Middle frontal gyrus (tissue), 1 donor: ENCODE measurements around the gene TUB.

Experiments
- DNase-seq: peaks from one replicate; pipeline ENCODE4 v3.0.0-alpha.2; 2015; ENCODE audit warnings: low spot score; ENCODE audit errors: extremely low spot score

TUB gene

GRCh38 chr11:8067929-8068575 lies 13.0 kb upstream of the TUB start:
- no peak for DNase-seq

- no peak for DNase-seq
Measured at GRCh38 chr11:8068605-8069221, 12.3 kb upstream of the TUB start.

GRCh38 chr11:8069771-8070170 lies 11.2 kb upstream of the TUB start:
- DNase-seq, result no peak

DNA sequence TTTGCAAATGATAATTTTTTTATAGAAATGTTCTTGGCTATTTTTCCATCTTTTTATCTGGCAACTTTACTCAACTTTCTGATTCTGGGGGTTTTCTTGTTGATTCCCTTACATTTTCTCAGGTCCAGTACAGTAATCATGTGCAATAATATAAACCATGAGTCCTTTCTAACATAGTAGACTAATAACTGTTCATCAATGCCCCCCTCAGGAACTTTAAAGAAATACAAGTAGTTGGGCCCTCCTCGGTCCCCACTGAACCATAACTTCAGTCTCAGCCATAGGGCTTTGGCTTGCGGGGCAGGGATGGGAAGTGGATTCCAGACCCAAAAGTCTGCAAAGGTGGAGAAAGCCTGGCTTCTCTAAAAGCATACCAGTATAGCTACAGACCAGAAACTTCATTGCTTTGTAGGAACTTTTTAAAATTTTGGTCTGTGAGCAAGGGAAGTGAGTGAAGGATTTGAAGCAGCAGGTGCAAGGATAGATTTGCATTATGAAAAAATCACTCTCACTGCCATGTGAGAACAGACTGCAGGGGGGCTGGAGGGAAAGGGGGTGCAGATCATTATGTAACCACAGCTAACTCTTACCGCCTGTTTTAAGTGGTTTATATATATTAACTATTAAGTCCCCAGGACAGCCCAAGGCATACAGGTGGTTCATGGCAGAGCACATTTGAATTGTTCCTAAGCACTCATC lies 10.4 kb upstream of the TUB start:
- no peak for DNase-seq

GRCh38 chr11:8071616-8072581 lies 9.1 kb upstream of the TUB start:
- DNase-seq, result no peak

DNA sequence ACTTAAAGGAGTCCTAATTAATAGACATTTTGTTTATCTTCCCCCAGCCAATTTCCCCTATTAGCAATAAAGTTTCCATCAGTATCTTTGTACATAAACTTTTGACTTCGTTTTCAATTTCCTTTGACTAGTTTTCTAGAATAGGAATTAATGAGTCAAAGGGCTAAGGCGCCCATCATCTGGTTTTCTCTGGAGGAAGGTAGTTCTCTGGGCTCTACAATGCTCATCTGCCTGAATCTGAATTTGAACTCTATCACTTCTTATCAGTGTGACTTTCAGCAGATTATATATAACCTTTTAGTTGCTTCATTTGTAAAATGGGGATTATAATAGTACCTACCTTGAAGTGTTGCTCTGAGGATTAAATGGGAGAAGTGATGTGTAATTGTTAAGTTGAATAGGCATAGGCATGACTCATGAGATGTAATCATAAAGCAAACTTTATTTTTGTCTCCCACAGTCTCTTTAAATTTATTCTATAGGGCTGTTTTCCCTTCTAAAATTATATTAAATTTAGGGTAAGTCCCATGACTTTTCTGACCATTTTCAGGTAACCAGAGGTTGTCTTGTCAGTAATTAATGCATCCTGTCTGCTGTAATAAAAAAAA lies 5.8 kb upstream of the TUB start:
- DNase-seq, result no peak

DNA sequence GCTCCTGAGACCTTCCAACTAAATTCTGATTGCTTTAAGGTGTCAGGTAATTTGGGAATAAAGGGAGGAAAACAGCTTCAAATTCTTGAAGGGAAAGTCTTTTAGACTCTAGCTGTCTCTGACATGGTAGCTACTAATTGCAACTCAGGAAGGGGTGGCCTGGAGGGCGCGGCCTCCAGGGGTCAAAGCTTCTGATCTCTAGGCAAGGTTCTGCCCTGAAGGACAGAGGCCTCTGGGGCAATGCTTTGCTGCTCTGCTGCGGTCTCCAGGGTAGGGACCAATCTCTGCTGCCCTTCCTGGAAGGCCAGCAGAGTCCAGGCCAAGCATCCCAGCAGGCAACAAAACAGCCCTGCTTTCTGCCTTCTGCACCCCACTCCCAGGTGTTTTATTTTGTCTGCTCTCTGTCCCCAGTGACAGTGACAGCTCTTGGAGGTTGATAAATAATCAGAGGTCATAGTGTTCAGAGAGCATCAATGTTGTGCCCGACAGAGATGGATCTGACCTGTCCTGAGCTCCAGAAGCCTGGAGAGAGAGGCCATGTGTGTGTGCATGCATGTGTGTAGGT lies 1.8 kb upstream of the TUB start:
- DNase-seq, result no peak

DNA sequence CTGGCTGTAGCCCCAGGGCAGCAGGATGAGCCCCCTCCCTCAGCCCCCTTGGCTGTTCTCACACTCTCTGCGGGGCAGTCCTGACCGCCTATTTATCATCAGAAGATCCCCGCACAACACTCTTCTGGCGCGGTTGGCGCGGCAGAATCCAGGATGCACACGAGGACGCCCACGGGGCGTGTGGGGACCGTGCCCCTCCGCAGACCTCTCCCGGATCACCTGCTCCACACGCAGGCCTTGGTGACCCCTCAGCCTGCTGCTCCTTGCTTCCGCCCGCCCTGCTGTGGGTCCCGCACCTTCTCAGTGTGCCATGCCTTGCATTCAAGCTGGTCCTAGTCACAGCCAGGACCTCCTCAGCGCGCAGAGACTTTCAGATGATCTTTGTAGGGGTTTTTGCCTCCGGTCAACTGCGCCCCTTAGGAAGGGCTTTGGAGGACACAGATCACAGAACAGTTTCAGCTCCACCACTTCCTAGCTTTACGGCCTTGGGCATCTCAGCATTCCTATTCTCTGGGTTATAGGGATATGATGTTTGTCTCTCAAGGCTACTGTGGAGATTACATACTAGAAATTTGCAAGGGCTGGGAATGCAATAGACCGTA lies 841 bp upstream of the TUB start:
- no peak for DNase-seq

DNA sequence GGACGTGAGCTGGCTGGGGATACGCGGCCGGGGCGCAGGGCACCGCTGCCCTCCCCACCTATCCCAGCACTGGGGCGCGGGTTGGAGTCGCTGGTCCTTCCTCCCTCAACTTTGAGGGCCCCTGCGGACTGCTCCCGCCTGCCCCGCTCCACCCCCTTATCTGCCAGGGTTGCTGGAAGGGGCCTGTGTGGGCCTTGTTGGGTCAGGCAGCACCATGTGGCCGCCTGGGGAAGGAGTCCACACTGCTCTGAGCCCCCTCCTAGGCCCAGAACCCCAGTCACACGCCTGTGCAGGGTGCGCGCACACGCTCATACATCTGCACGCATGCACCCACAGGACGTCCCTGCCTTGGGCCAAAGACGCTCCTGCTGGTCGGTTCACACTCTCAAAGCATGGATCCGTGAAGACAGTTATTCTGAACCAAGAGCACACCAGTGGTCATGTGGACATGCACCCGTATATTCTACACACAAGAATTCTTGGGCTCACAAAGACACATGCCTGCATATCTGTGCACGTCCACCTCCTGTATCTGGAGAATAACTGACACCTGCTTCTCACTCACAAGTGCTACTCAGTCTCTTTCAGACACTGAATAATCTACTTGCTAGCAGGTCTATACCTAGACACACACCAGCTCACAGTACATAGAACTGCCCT lies 710 bp downstream of the TUB start:
- no peak for DNase-seq

GRCh38 chr11:8082391-8083087 lies 1.5 kb downstream of the TUB start:
- no peak for DNase-seq

DNA sequence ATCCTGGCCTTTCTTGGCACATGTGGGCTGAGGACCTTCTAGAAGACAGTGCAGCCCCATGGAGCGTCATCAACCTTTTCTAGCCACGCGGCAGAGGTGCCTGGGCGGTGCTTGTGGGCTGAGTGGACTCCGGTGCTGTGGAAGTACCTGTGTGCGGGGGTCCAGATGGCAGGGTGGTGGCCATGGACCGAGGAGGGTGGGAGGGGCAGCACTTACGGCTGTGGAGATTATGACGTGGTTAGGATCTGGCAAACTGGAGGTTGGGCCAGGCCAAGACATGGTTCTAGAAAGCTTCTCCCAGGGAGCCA lies 2.0 kb downstream of the TUB start:
- DNase-seq, result no peak

DNA sequence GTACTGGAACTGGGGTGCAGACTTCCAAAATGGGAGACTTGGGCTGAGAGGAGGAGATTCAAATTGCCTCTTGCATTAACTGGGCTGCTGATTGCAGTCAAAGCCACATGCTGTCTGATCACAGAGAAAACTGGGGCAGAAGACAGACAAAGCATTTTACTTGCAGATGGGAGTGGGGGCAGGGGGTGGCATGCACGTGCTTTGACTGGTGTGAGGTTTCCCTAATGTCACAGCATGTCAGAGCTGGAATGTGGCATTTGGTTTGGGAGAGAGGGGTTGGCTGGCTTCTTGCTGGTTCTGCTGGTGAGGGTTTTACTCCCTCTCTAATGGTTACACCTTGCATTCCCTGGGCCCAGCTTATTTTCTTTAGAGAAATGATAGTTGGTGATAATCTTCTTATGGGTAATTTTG lies 2.9 kb downstream of the TUB start:
- DNase-seq, result no peak

GRCh38 chr11:8084352-8084751 lies 3.3 kb downstream of the TUB start:
- no peak for DNase-seq

GRCh38 chr11:8085011-8085645 lies 4.1 kb downstream of the TUB start:
- DNase-seq, result no peak

- DNase-seq, result no peak
Measured at GRCh38 chr11:8086001-8086479, 5.0 kb downstream of the TUB start.

DNA sequence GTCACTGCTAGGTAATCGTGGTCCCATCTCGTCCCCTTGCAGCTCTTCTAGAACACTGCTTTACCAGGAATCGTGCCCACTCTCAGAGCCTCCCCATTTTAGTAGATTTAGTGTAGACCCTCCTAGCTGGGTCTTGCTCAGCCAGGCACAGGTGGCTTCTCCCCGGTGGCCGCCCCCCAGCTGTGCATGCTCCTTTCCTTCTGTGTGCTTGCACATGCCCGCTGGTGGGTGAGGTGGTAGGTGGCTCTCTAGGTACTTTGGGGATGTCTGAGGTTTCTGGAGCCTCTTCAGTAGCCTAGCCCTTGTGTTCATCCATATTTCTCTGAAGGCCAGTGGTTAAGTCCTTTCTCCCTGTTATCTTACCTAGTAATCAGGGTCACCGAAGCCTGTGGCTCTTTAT lies 5.6 kb downstream of the TUB start:
- no peak for DNase-seq

DNA sequence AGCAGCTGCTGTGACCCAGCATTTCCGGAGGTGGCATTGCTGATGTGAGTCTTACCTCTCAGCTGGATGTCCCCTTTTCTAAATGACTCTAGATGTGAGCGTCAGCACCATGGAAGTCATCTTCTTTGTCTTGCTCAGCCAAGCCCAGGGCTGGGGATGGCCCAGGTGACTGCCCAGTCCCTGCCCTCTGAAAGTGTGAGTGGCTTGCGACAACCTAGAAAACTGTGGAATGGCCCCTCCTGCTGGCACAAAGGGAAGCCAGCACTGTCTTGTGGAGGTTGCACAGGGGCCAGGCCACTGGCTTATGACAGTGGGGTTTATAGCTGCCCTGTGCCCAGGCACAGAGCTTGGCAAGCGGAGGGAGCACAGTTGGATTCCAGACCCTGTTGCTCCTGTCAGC lies 6.2 kb downstream of the TUB start:
- DNase-seq, result no peak

DNA sequence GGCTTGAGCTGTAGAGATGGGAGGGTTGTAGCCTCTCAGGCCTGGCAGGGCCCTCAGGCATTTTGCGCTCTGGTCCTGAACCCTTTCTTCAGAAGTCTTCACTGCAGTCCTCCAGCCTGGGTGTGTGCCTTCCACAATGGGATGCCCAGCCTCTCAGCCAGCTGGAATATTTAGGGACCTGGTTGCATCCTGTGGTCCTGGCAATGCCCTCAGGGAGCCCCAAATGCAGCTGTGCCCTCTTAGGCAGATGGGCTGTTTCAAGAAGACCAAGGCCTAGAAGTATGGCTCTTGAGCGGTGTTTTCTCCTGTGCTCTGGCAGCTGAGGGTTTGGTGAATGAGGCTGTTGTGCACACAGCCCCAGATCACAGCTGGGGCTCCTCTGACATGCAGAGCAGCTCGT lies 6.7 kb downstream of the TUB start:
- no peak for DNase-seq
